Retinal pigment epithelial cell (primary cell): ENCODE results near the gene NKPD1.

Experiments
- DNase-seq: peaks from one replicate; pipeline ENCODE4 v3.0.0-alpha.2; 2010; ENCODE audit warnings: low read depth
- H3K4me3 ChIP-seq: 2 replicates; pipeline ENCODE4 v1.5.1; 2011; ENCODE audit warnings: mild to moderate bottlenecking, low read length, control low read depth, moderate library complexity
- TF ChIP-seq, protein P1 (sequence below): conservative IDR thresholded peaks from 2 replicates; pipeline ENCODE4 v1.5.1; 2011; ENCODE audit warnings: low read depth, low read length, control low read depth, inconsistent platforms

Gene NKPD1

DNA sequence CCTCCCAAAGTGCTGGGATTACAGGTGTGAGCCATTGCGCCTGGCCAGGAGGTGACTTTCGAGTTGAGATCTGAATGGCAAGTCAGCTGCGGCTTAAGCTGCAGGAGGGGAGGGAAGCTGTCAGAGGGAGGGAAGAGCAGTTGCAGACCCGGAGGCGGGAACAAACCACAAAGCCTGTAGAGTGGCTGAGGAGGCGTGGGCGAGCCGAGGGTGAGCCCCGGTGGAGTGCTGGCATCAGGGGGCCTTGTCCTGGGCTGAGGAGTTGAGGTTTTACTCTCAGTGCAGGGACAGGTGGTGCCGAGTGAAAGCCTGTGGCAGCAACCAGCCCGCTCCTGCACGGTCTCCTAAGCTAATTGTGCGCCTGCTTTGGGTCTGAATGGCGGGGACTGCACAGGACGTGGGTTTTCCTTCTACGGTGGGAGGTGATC is 43.6 kb downstream of the NKPD1 start:
- H3K4me3 ChIP-seq = no peak overlapping the region
- no peak for DNase-seq
- TF ChIP-seq, protein P1, sequence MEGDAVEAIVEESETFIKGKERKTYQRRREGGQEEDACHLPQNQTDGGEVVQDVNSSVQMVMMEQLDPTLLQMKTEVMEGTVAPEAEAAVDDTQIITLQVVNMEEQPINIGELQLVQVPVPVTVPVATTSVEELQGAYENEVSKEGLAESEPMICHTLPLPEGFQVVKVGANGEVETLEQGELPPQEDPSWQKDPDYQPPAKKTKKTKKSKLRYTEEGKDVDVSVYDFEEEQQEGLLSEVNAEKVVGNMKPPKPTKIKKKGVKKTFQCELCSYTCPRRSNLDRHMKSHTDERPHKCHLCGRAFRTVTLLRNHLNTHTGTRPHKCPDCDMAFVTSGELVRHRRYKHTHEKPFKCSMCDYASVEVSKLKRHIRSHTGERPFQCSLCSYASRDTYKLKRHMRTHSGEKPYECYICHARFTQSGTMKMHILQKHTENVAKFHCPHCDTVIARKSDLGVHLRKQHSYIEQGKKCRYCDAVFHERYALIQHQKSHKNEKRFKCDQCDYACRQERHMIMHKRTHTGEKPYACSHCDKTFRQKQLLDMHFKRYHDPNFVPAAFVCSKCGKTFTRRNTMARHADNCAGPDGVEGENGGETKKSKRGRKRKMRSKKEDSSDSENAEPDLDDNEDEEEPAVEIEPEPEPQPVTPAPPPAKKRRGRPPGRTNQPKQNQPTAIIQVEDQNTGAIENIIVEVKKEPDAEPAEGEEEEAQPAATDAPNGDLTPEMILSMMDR = no peak

DNA sequence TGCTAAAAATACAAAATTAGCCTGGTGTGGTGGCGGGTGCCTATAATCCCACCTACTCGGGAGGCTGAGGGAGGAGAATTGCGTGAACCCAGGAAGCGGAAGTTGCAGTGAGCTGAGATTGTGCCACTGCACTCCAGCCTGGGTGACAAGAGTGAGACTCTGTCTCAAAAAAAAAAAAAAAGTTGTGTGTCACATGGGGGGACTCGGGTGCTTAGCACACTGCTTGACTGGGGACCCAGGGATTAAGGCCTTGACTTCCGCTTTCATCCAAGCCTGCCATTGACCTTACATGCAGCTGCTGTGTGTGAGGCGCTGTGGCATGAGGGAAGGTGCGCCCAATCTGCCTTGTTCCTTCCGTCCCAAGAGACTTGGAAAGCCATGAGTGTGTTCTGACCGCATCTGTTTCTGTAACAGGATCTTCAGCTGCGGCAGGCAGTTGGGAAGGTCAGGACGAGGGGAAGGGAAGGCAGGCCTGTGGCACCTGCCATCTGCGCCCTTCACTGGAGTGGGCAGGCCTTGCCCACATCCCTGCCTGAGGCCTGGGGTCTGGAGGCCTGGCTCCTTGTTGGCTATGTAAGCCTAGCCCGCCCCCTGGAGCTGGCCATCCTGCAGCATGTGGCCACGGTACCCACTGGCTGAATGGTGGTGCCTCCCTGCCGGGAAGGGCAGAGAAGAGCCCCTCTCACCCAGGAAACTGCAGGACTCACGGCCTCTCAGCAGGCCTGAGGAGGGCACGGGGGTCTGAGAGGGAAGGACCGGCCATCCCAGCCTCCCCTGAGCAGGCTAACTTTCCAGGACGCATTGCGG is 44.8 kb downstream of the NKPD1 start:
- TF ChIP-seq, protein P1 = no peak
- no peak overlapping the region for H3K4me3 ChIP-seq
- no peak for DNase-seq

DNA sequence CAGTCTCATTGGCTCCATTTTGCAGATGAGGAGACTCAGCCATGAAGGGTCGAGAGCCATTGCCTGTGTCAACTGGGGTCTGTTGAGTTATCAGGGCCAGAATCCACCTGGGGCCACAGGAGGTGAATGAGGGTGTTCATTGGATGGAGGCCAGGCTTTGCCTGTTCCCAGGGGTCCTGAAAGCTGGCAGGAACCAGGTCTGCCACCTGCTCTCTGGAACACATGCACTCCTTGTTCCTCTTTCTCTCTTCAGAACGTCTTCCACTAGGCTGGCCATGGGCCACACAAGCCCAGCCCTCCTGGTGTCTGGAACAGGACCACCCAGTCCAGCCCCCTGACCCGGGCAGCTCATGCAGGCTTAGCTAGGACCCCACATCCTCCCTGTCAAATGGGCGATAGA is 46.7 kb downstream of the NKPD1 start:
- no peak for DNase-seq
- TF ChIP-seq, protein P1 = no peak
- no peak overlapping the region for H3K4me3 ChIP-seq

DNA sequence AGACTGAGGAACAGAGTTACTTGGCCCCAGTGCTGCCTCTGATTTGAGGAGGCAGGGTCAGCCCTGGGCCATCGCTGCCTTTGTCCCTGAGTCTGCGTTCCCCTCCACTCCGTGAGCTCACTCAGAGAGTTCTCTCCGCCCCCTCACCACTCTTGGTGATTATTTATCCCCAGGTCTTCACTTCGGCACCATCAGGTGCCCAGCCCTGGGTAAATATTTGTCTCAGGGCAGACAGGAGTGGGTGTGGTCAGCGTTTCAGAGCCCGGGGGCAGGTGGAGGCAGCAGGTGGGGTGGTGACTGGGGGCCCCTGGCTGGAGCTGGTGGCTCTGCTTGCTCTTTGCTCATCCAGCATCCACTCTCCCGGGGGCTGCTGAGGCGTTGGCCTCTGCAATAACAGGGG is 47.2 kb downstream of the NKPD1 start:
- TF ChIP-seq, protein P1 = no peak
- no peak for DNase-seq
- H3K4me3 ChIP-seq = no peak overlapping the region

DNA sequence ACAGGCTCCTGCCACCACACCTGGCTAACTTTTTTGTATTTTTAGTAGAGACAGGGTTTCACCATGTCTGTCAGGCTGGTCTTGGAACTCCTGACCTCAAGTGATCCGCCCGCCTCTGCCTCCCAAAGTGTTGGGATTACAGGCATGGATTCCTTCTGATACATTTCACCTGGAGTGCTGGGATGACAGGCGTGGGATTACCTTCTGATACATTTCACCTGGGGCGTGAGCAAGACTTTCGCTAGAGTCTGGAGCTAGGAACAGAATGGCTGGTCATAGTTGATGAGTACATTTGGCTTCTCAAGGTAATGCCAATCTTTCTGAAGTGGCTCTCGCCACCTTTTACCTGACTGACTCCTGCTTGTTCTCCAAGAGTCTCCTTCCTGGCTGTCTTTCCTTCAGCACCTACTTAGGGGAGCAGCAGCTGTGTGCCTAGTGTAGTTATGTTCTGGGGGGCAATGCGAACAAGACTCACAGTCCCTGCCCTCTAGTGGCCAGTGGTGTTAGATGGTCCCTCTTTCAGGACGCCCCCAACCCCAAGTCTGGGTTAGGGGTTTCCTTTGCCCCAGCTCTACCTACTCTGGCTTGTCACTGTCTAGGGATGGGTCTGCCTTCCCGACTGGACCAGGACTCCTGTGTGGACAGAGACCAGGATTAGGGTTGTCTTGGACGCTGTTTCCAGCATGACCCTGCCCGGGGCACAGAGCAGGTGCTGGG is 48.5 kb downstream of the NKPD1 start:
- TF ChIP-seq, protein P1 = peak; percentile 17
- DNase-seq = no peak
- no peak overlapping the region for H3K4me3 ChIP-seq
